ENCODE data around the gene FAM13C.

Gene FAM13C

GRCh38 chr10:59265141-59265540 lies 97.2 kb downstream of the FAM13C start:
- Histone ChIP-seq H3K36me3 (ENCODE audit: control insufficient read depth in 2 of 2, insufficient read depth in 1 of 2, low read length in 2 of 2) (peaks cover 0 to 3% of the 10 kb centered on the region in 2 experiments; a peak in 1 of 3 replicates), H3K4me1 (ENCODE audit: control insufficient read depth, insufficient read depth, low read length) (no peaks in the 10 kb centered on the region), H3K4me3 (ENCODE audit: low read depth, low read length) (no peak overlapping the region), H3K9me3 (ENCODE audit: control insufficient read depth, insufficient read depth, low read depth, low read length) (no peaks in the 10 kb centered on the region), H3K27ac (ENCODE audit: extremely low read depth, low read depth, low read length) (no peak overlapping the region)
- CTCF ChIA-PET = no interaction called here
- POLR2A ChIA-PET = no interaction called here
- TF ChIP-seq TSHZ1 (tag by site-specific recombination; IDR thresholded peaks at IDR 0.05; ENCODE audit: borderline replicate concordance) (no peak), REST (tag by site-specific recombination; IDR thresholded peaks at IDR 0.05) (peak; percentile 75)

GRCh38 chr10:59258890-59259289 lies 103.5 kb downstream of the FAM13C start:
- no peak overlapping the region for H3K27ac ChIP-seq (ENCODE audit: extremely low read depth, low read depth, low read length)
- POLR2A ChIA-PET = no interaction called here
- CTCF ChIA-PET = interaction anchor here (1.0 kb wide), 1 partner anchor 323 kb away, joined by 3 read pairs; no protein-coding TSS in a partner anchor
- H3K36me3 ChIP-seq (ENCODE audit: control insufficient read depth in 2 of 2, insufficient read depth in 1 of 2, low read length in 2 of 2) = no peaks in the 10 kb centered on the region
- no peaks in the 10 kb centered on the region for H3K9me3 ChIP-seq (ENCODE audit: control insufficient read depth, insufficient read depth, low read depth, low read length)
- TF ChIP-seq ZNF843 (tag by site-specific recombination; IDR thresholded peaks at IDR 0.05) (no peak), ZXDB (tag by site-specific recombination; IDR thresholded peaks at IDR 0.05) (no peak), ZSCAN18 (tag by site-specific recombination; IDR thresholded peaks at IDR 0.05) (no peak)
- H3K4me1 ChIP-seq (ENCODE audit: control insufficient read depth, insufficient read depth, low read length) = no peaks in the 10 kb centered on the region
- H3K4me3 ChIP-seq (ENCODE audit: low read depth, low read length) = no peak overlapping the region

- Histone ChIP-seq H3K4me3 (ENCODE audit: low read depth, low read length) (no peak overlapping the region), H3K4me1 (ENCODE audit: control insufficient read depth, insufficient read depth, low read length) (no peaks in the 10 kb centered on the region), H3K27ac (ENCODE audit: extremely low read depth, low read depth, low read length) (no peak overlapping the region), H3K36me3 (ENCODE audit: control insufficient read depth in 2 of 2, insufficient read depth in 1 of 2, low read length in 2 of 2) (no peaks in the 10 kb centered on the region), H3K9me3 (ENCODE audit: control insufficient read depth, insufficient read depth, low read depth, low read length) (no peaks in the 10 kb centered on the region)
- ChIA-PET POLR2A (no interaction called here), CTCF (interaction anchor here (0.5 to 1.1 kb wide), 2 partner anchors 209 to 616 kb away, joined by 3 to 4 read pairs; no protein-coding TSS in a partner anchor)
- TF ChIP-seq ATF2 (tag by site-specific recombination; IDR thresholded peaks at IDR 0.05; ENCODE audit: low read depth) (no peak), PRDM10 (tag by site-specific recombination; IDR thresholded peaks at IDR 0.05) (no peak), HOXC10 (CRISPR knock-in tag; IDR thresholded peaks at IDR 0.05) (no peak), KLF7 (tag by site-specific recombination; IDR thresholded peaks at IDR 0.05; ENCODE audit: borderline replicate concordance) (no peak), ZNF707 (tag by site-specific recombination; IDR thresholded peaks at IDR 0.05) (no peak), GLIS1 (tag by site-specific recombination; IDR thresholded peaks at IDR 0.05) (no peak), ZNF626 (tag by site-specific recombination; IDR thresholded peaks at IDR 0.05) (no peak), ZSCAN30 (tag by site-specific recombination; IDR thresholded peaks at IDR 0.05) (no peak), ZNF354C (tag by site-specific recombination; IDR thresholded peaks at IDR 0.05; ENCODE audit: borderline replicate concordance, low read depth) (no peak)
Observed at GRCh38 chr10:59257224-59257623, 105.1 kb downstream of the FAM13C start.

Measured in HEK293 (cell line).